ENCODE results near the gene ATAD5. TPM values are rescaled to one million over a fixed set of nuclear protein-coding genes. Genes with fewer than 3 reads are reported as not detected.
"Not testable (repeated sequence)": the region's sequence is repeated elsewhere in the genome, so short reads cannot be mapped to it uniquely, and the experiment has no call there.

Gene ATAD5
- polyA plus RNA-seq, 1 donor (not counting 4 experiments of a cell fraction or from before 2014, with no cell fraction given), result 2.2 TPM

GRCh38 chr17:30930495-30930894 lies 98.7 kb downstream of the ATAD5 start:
- TF ChIP-seq EZH2 (IDR thresholded peaks at IDR 0.05; ENCODE audit: low read length) (no peak), CTCF (optimal IDR thresholded peaks at IDR 0.05 in 1 of 3, IDR thresholded peaks at IDR 0.05 in 1 of 3, conservative IDR thresholded peaks at IDR 0.05 in 1 of 3; ENCODE audit: extremely low read depth in 1 of 3, insufficient read depth in 2 of 3, low read length in 3 of 3) (no peak)
- no peaks in the 10 kb centered on the region for H3K9me1 ChIP-seq (ENCODE audit: control insufficient read depth, extremely low read depth, insufficient read depth, low read length)
- no peak overlapping the region for H2AFZ ChIP-seq (ENCODE audit: control insufficient read depth, low read length)
- no peaks in the 10 kb centered on the region for H3K9me3 ChIP-seq (ENCODE audit: control insufficient read depth, low read depth, low read length)
- no peak for FAIRE-seq
- no peak overlapping the region for H3K4me2 ChIP-seq (ENCODE audit: control insufficient read depth, extremely low read depth, insufficient read depth, low read depth, low read length)
- H3K9ac ChIP-seq (ENCODE audit: control insufficient read depth, extremely low read depth, insufficient read depth, low read length), result no peak overlapping the region
- H3K79me2 ChIP-seq (ENCODE audit: control insufficient read depth, insufficient read depth, low read length), result no peaks in the 10 kb centered on the region
- H3K4me1 ChIP-seq (ENCODE audit: control insufficient read depth, extremely low read depth, insufficient read depth, low read length), result no peaks in the 10 kb centered on the region
- H3K4me3 ChIP-seq (ENCODE audit: control insufficient read depth in 2 of 3, extremely low read depth in 1 of 3, insufficient read depth in 2 of 3, low read depth in 1 of 3, low read length in 3 of 3), result no peak overlapping the region
- no peak overlapping the region for H3K27ac ChIP-seq (ENCODE audit: control insufficient read depth, insufficient read depth, low read length)
- no peak for DNase-seq (ENCODE audit: low read depth, low spot score)
- dilution Hi-C loops (cut with MboI; ENCODE audit: extremely low pct_ligation_motif_present, low sequenced_read_pairs), result no loop called here
- H3K36me3 ChIP-seq (ENCODE audit: control insufficient read depth in 2 of 2, extremely low read depth in 1 of 2, insufficient read depth in 2 of 2, low read length in 2 of 2), result no peaks in the 10 kb centered on the region
- H4K20me1 ChIP-seq (ENCODE audit: control insufficient read depth, extremely low read depth, insufficient read depth, low read length), result no peaks in the 10 kb centered on the region
- H3K27me3 ChIP-seq (ENCODE audit: control insufficient read depth, extremely low read depth, insufficient read depth, low read length), result no peaks in the 10 kb centered on the region

- H3K9ac ChIP-seq (ENCODE audit: control insufficient read depth, extremely low read depth, insufficient read depth, low read length); FAIRE-seq: not testable (repeated sequence)
Measured at GRCh38 chr17:30931582-30931981, 99.8 kb downstream of the ATAD5 start.

GRCh38 chr17:30933966-30934365 lies 102.2 kb downstream of the ATAD5 start:
- no peaks in the 10 kb centered on the region for H3K9me1 ChIP-seq (ENCODE audit: control insufficient read depth, extremely low read depth, insufficient read depth, low read length)
- no peaks in the 10 kb centered on the region for H4K20me1 ChIP-seq (ENCODE audit: control insufficient read depth, extremely low read depth, insufficient read depth, low read length)
- H3K4me2 ChIP-seq (ENCODE audit: control insufficient read depth, extremely low read depth, insufficient read depth, low read depth, low read length), result no peak overlapping the region
- H3K9me3 ChIP-seq (ENCODE audit: control insufficient read depth, low read depth, low read length), result no peaks in the 10 kb centered on the region
- H3K27ac ChIP-seq (ENCODE audit: control insufficient read depth, insufficient read depth, low read length), result no peak overlapping the region
- H3K36me3 ChIP-seq (ENCODE audit: control insufficient read depth in 2 of 2, extremely low read depth in 1 of 2, insufficient read depth in 2 of 2, low read length in 2 of 2), result no peaks in the 10 kb centered on the region
- FAIRE-seq, result no peak
- H3K9ac ChIP-seq (ENCODE audit: control insufficient read depth, extremely low read depth, insufficient read depth, low read length), result no peak overlapping the region
- no peak for TF ChIP-seq EZH2 (IDR thresholded peaks at IDR 0.05; ENCODE audit: low read length)
- no peak for TF ChIP-seq CTCF (optimal IDR thresholded peaks at IDR 0.05 in 1 of 3, IDR thresholded peaks at IDR 0.05 in 1 of 3, conservative IDR thresholded peaks at IDR 0.05 in 1 of 3; ENCODE audit: extremely low read depth in 1 of 3, insufficient read depth in 2 of 3, low read length in 3 of 3)
- H3K79me2 ChIP-seq (ENCODE audit: control insufficient read depth, insufficient read depth, low read length), result no peaks in the 10 kb centered on the region
- no peaks in the 10 kb centered on the region for H3K4me1 ChIP-seq (ENCODE audit: control insufficient read depth, extremely low read depth, insufficient read depth, low read length)
- no peaks in the 10 kb centered on the region for H3K27me3 ChIP-seq (ENCODE audit: control insufficient read depth, extremely low read depth, insufficient read depth, low read length)
- dilution Hi-C loops (cut with MboI; ENCODE audit: extremely low pct_ligation_motif_present, low sequenced_read_pairs), result no loop called here
- H2AFZ ChIP-seq (ENCODE audit: control insufficient read depth, low read length), result no peak overlapping the region
- DNase-seq (ENCODE audit: low read depth, low spot score), result no peak
- H3K4me3 ChIP-seq (ENCODE audit: control insufficient read depth in 2 of 3, extremely low read depth in 1 of 3, insufficient read depth in 2 of 3, low read depth in 1 of 3, low read length in 3 of 3), result no peak overlapping the region

More at GRCh38 chr17:30931582-30931981, 99.8 kb downstream of the ATAD5 start:
- H3K27me3 ChIP-seq (ENCODE audit: control insufficient read depth, extremely low read depth, insufficient read depth, low read length); H3K79me2 ChIP-seq (ENCODE audit: control insufficient read depth, insufficient read depth, low read length); H3K9me1 ChIP-seq (ENCODE audit: control insufficient read depth, extremely low read depth, insufficient read depth, low read length); H3K4me3 ChIP-seq (ENCODE audit: control insufficient read depth in 2 of 3, extremely low read depth in 1 of 3, insufficient read depth in 2 of 3, low read depth in 1 of 3, low read length in 3 of 3); H4K20me1 ChIP-seq (ENCODE audit: control insufficient read depth, extremely low read depth, insufficient read depth, low read length); H3K4me1 ChIP-seq (ENCODE audit: control insufficient read depth, extremely low read depth, insufficient read depth, low read length); H2AFZ ChIP-seq (ENCODE audit: control insufficient read depth, low read length); dilution Hi-C loops (cut with MboI; ENCODE audit: extremely low pct_ligation_motif_present, low sequenced_read_pairs); H3K4me2 ChIP-seq (ENCODE audit: control insufficient read depth, extremely low read depth, insufficient read depth, low read depth, low read length); H3K36me3 ChIP-seq (ENCODE audit: control insufficient read depth in 2 of 2, extremely low read depth in 1 of 2, insufficient read depth in 2 of 2, low read length in 2 of 2); H3K27ac ChIP-seq (ENCODE audit: control insufficient read depth, insufficient read depth, low read length); DNase-seq (ENCODE audit: low read depth, low spot score); H3K9me3 ChIP-seq (ENCODE audit: control insufficient read depth, low read depth, low read length): not testable (repeated sequence)
